HEK293 (cell line): ENCODE measurements around the gene ASMTL.

Experiments used
- BCL11A ChIP-seq: fragments of 450-650 bp; formaldehyde crosslinking; IDR thresholded peaks from 2 replicates; pipeline ENCODE4 v1.5.1; 2016; ENCODE audit warnings: low read depth, missing biosample characterization, missing genetic modification characterization
- CTCF ChIP-seq: fragments of 450-650 bp; formaldehyde crosslinking; IDR thresholded peaks from 2 replicates; pipeline ENCODE4 v1.5.1; 2016; ENCODE audit warnings: missing biosample characterization, missing genetic modification characterization
- MYNN ChIP-seq: fragments of 450-650 bp; formaldehyde crosslinking; IDR thresholded peaks from 2 replicates; pipeline ENCODE4 v1.5.1; 2016; ENCODE audit warnings: missing biosample characterization, missing genetic modification characterization, borderline replicate concordance
- MZF1 ChIP-seq: fragments of 450-650 bp; formaldehyde crosslinking; IDR thresholded peaks from 2 replicates; pipeline ENCODE4 v1.5.1; 2017; ENCODE audit warnings: missing biosample characterization, missing genetic modification characterization, borderline replicate concordance
- SETDB1 ChIP-seq: IDR thresholded peaks from one replicate; pipeline ENCODE4 v1.6.1; 2017; ENCODE audit warnings: mild to moderate bottlenecking, low read length, moderate library complexity, mixed read lengths; ENCODE audit not compliant: insufficient read length
- SP2 ChIP-seq: fragments of 450-650 bp; formaldehyde crosslinking; IDR thresholded peaks from 2 replicates; pipeline ENCODE4 v1.5.1; 2016; ENCODE audit warnings: missing biosample characterization, missing genetic modification characterization
- YY1 ChIP-seq: fragments of 450-650 bp; formaldehyde crosslinking; IDR thresholded peaks from 2 replicates; pipeline ENCODE4 v1.5.1; 2018; ENCODE audit warnings: missing biosample characterization, missing genetic modification characterization
- ZNF335 ChIP-seq: fragments of 450-650 bp; formaldehyde crosslinking; conservative IDR thresholded peaks from 2 replicates; pipeline ENCODE4 v1.5.1; 2016; ENCODE audit warnings: missing biosample characterization, missing genetic modification characterization
- ZNF513 ChIP-seq: fragments of 450-650 bp; IDR thresholded peaks from 2 replicates; pipeline ENCODE4 v1.5.1; 2018; ENCODE audit warnings: missing biosample characterization, missing genetic modification characterization
- ZNF558 ChIP-seq: fragments of 450-650 bp; formaldehyde crosslinking; IDR thresholded peaks from 2 replicates; pipeline ENCODE4 v1.5.1; 2016; ENCODE audit warnings: missing biosample characterization, missing genetic modification characterization
- ZNF561 ChIP-seq: fragments of 450-650 bp; IDR thresholded peaks from 2 replicates; pipeline ENCODE4 v1.5.1; 2018; ENCODE audit warnings: missing biosample characterization, missing genetic modification characterization, borderline replicate concordance

- TF ChIP-seq ZNF513 (tag by site-specific recombination) (no peak), ZNF558 (no peak), CTCF (tag by site-specific recombination) (no peak), MZF1 (tag by site-specific recombination) (no peak), BCL11A (tag by site-specific recombination) (no peak), YY1 (tag by site-specific recombination) (no peak), ZNF335 (tag by site-specific recombination) (no peak), SETDB1 (no peak), ZNF561 (tag by site-specific recombination) (no peak), SP2 (tag by site-specific recombination) (peak; percentile 32; the same call in 1 of the 2 replicates), MYNN (tag by site-specific recombination) (no peak)
These were observed 58.7 kb downstream of the ASMTL start for GRCh38 chrX:1393871-1394615.
